Peyer's patch (tissue), 4 donors: ENCODE measurements around the gene ZFYVE9.

Source experiments
- POLR2A ChIP-seq, 2 donors: fragments of 450-650 bp; IDR thresholded peaks; one replicate each; pipeline ENCODE4 v1.5.1; 2017; ENCODE audit warnings: antibody characterized with exemption in 2 of 2, mild to moderate bottlenecking in 2 of 2, moderate library complexity in 2 of 2
- TF ChIP-seq, protein P1 (sequence below), 6 experiments: fragments of 450-650 bp in 4 of 6; fragments of 200-600 bp in 2 of 6; sonication (generic) in 1 of 6; IDR thresholded peaks; one replicate each; pipeline ENCODE4 v1.5.1; 2017 to 2019; ENCODE audit warnings: antibody characterized with exemption in 6 of 6, mild to moderate bottlenecking in 3 of 6, moderate library complexity in 1 of 6

DNA sequence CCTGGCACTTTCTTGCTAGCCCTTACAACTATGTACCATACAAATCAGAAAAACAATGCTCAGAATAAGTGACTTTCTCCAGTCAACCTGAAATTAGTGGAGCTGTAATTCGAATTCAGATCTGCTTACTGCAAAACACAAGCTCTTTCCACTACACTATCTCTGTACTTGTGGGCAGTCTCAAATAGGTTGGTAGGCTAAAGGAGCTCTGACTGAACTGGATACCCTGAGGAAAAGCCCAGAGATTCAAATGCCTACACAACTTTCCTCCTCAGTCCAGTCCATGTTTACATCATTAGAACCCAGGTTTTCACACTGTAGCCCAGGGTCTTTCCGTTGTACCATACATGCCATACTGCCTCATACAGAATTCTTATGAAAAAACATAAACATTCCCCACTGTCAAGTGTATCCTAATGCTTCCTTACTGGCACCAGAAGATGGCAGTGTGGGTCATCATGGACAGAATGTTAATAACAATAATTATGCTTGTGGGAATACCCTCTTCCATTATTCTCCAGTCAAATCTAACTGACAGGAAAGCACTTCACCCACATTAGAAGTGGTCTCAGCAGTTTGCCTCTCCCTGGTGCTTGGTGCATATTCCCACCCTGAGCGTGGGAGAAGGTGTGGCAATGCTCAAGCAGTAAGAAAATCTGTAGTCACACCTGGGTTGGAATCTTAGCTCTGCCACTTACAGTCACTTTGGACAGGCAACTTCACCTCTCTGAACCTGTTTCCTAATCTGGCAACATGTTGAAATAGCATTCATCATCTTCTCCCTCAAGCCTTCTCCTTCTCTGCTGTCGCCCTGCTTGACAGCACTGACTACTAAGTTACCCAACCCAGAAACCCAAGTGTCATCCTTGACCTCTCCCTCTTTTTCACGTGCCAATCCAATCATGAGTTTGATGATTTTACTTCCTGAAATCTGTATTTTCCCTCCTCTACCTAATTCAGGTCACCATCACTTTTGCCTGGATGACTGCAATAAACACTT lies 14.4 kb upstream of the ZFYVE9 start:
- TF ChIP-seq, protein P1, sequence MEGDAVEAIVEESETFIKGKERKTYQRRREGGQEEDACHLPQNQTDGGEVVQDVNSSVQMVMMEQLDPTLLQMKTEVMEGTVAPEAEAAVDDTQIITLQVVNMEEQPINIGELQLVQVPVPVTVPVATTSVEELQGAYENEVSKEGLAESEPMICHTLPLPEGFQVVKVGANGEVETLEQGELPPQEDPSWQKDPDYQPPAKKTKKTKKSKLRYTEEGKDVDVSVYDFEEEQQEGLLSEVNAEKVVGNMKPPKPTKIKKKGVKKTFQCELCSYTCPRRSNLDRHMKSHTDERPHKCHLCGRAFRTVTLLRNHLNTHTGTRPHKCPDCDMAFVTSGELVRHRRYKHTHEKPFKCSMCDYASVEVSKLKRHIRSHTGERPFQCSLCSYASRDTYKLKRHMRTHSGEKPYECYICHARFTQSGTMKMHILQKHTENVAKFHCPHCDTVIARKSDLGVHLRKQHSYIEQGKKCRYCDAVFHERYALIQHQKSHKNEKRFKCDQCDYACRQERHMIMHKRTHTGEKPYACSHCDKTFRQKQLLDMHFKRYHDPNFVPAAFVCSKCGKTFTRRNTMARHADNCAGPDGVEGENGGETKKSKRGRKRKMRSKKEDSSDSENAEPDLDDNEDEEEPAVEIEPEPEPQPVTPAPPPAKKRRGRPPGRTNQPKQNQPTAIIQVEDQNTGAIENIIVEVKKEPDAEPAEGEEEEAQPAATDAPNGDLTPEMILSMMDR (IDR thresholded peaks at IDR 0.05): peak; percentile 8 to 75 (median 62)
- no peak for TF ChIP-seq POLR2A (IDR thresholded peaks at IDR 0.05)
